ENCODE measurements around the gene ARHGEF10L.
"Not testable (repeated sequence)": the region's sequence is repeated elsewhere in the genome, so short reads cannot be mapped to it uniquely, and the experiment has no call there.

ARHGEF10L gene

DNA sequence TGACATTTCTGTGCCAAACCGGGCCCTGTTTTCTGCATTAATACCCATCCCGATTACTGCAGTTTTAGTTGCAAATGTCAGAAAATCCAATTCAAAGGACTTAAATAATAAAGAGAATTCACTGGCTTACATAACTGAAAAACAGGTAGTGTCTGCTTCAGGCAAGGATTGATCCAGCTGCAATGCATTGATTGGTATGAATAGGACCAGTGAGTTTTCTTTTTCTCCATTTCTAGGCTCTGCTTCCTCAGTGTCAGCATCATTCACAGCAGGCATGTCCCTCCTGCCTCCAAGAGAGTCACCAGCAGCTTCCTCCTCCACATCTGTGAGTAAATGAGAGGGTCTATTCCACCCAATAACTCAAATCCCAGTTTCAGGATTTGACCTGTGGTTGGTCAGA, 181.9 kb downstream of the ARHGEF10L start:
- DNase-seq = no peak

DNA sequence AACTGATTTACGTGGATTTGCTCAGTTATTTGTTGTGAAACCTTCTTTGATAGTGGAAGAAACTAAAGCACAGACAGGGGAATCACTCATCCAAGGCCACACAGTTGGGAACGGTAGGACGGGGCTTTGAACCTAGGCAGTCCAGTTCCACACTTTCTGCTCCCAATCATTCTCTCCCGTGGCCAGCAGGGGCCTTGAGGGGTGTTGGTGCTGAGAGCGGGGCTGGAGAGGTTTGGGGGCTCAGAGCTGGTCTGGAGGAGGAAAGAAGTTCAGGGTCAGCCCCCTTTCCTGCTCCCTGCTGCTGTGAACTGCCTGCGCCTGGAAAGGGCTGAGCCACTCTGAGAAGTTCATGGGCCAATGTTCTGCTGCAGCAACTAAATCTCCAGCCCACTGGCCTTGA, 184.2 kb downstream of the ARHGEF10L start:
- DNase-seq = no peak

DNA sequence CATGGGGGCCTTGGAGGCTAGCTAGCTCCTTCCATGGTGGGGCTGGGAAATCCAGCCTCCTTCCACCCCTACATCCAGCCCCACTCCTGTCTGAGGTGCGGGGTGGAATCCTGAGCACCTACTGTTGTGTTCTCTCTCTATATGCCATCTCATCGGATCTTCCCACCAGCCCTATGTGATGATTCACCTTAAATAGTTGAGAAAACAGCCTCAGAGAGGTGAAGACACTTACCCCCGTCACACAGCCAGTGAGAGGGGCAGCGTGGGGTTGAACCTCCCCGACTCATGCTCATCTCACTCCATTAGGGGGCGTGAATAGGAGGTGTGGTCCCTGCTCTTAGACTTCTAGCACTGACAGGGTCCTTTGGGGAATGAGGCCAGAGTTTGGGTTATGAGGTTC, 184.7 kb downstream of the ARHGEF10L start:
- DNase-seq = no peak

DNA sequence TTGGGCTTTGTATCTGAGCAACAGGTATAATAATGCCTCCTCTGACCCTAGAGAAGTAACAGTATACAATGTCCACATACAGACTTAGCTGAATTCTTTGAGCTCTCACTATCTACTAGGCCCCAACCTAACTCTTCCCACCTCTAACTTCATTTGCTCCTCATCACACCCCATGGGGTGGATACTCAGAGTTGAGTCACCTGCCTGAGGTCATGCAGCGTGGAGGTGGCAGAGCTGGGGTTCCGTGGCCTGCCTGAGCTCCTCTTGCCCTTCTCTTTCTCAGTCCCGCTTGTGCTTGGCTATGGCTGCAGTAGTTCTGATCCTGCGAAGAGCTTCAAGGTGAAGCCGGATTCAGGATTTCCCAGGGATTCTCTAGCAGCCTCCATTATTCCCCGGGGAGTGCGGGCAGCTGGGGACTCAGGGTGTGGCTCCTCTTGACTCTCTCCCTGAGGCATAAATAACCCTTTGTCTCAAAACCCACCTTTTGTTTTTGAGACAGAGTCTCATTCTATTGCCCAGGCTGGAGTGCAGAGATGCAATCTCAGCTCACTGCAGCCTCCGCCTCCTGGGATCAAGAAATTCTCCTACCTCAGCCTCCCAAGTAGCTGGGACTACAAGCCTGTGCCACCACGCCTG, 185.7 kb downstream of the ARHGEF10L start:
- no peak for DNase-seq

DNA sequence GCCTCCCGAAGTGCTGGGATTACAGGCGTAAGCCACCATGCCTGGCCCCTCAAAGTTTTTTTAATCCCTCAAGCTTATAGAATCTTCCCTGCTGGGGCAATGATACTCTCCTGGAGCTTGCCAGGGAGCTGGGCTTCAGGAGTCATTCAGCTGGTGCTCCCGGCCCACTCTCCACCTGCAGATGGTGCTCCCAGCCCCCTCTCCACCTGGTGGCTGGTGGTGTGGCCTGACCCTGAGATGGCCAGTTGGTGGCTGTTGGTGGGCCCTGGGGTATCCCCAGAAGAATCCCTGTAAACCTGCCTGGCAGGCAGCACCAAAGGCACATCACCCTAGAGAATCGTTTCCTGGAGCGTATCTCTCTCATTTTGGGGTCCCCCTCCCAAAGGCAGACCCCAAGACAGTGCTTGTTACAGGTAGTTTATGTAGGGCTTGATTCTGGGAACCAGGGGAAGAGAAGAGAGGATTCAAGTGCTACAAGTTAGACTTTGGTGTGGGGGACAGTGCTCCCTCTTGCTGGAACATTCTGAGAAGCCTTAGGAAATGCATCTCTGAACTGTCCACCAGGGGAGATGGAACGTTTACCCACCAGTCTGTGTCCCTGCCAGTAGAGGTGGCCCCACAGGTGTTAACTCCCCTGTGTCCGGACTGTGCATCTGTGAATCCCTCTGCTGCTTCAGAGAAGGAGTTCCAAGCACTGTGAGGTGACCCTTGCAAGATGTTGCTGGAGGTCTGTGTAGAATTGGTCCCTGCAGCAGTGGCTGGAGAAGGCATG, 186.5 kb downstream of the ARHGEF10L start:
- no peak for DNase-seq

DNA sequence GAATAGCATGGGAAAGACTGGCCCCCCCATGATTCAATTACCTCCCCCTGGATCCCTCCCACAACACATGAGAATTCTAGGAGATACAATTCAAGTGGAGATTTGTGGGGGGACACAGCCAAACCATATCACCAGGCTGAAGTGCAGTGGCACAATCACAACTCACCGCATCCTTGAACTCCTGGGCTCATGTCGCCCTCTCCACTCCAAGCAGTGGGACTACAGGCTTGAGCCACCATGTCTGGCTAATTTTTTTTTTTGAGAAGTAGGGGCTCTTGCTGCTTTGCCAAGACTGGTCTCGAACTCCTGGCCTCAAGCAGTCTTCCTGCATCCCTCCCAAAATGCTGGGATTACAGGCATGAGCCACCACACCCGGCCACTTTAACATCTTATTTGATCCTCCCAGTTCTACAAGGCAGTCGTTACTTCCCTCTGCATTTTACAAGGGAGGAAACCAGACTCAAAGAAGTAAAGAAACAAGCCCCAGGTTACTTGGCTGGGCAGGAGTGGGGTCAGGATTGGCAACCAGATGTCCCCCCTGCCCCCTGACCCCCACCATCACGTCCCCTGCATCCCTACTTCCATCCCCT, 188.7 kb downstream of the ARHGEF10L start:
- DNase-seq = no peak

DNA sequence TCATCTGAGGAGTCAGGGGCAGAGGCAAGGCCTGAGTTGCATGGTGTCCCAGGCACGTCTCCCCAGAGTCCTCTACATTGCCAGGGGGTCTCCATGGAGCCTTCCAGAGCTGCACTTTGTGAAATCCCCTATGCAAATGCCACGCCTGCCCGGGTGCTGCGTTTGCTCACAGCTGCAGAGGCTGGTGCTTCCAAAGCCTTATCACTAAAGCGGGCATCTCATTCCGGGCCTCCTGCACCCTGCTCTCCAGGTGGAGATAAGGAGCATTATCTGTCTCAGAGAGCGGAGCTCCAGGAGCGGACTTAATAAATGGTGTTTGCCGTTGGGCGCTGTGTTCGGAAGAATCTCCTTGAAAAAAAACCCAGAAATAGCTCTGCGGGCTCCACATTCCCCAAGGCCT, 189.8 kb downstream of the ARHGEF10L start:
- no peak for DNase-seq

DNA sequence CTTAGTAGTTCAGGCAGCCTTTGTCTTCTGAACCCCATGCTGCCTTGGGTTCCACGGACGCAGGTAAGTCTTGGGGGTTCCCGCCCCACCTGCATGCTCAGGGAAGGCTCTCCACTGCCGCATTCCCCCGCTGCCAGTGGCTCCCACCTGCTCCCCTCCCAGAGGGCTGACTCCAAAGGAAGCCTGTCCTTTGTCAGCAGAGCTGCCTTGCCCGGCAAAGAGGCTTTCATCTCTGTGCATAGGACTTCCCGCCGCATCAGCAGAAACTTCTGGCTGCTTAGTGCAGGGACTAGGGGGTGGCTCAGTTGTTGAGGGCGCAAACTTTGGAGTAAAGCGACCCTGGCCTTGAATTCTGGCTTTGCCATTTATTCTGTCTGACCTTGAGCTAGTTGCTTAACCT, 190.4 kb downstream of the ARHGEF10L start:
- no peak for DNase-seq

DNA sequence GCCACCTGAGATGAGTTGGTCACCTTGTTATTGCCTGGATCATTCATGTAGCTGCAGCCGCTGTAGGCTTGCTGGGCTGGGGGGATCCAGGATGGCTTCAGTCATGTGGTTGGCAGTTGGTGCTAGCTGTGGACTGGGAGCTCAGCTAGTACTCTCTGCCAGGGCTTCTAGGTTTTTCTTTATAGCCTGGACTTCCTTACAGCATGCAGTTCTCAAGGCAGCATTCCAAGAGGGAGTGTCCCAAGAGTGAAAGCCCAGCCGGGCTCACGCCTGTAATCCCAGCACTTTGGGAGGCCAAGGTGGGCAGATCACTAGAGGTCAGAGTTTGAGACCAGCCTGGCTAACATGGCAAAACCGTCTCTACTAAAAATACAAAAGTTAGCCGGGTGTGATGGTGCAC, 192.0 kb downstream of the ARHGEF10L start:
- no peak for DNase-seq

DNA sequence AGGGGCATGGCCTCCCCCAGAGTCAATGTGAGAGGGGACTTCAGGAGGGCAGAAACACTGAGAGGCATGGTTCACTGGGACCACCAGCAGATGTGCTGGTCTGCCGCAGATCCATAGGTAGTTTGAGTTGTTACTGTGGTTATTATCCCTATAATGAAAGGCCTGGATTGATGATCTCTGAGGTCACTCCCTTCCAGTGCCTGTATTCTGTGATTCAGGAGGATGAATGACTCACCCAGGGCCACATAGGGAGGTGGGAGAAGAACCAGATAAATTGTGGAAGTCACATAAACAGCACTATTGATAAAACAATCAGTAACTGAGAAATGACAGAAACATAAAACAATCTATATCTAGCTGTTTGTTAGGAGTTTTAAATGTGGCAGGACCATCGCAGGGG, 193.0 kb downstream of the ARHGEF10L start:
- DNase-seq = no peak

DNA sequence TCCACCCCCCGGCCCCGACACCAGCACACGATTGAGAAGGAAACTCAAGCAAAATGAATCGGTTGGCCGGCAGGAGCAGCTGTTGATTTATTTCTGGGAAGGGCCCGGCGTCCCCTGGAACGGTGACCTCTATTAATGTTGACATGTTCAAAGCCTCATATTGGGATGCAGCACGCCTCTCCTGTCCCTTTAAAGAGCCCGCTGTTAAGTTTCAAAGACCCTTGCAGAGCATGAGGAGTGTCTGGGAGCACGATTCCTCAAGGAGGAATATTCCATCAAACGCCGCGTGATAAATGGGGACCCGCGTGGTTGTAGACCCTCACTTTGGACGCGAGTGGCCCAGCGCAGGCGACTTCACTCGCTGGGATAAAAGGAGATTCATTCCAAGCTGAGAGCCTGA, 194.2 kb downstream of the ARHGEF10L start:
- no peak for DNase-seq

DNA sequence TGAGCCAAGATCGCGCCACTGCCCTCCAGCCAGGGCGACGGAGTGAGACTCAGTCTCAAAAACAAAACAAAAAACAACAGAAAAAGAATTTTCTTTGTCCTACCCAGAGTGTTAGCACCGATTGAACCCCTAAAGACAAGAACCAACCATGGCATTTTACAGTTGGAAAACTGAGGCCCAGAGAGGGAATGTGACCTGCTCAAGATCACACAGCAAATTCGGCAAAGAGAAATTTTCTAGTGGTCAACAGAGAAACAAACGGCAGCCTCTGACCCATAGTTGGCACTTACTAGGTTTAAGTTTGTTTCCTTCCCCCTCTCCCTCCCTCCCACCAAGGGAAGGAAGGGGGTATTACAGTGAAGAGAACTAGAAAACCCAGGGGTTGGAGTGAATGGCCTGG, 195.1 kb downstream of the ARHGEF10L start:
- DNase-seq = no peak

DNA sequence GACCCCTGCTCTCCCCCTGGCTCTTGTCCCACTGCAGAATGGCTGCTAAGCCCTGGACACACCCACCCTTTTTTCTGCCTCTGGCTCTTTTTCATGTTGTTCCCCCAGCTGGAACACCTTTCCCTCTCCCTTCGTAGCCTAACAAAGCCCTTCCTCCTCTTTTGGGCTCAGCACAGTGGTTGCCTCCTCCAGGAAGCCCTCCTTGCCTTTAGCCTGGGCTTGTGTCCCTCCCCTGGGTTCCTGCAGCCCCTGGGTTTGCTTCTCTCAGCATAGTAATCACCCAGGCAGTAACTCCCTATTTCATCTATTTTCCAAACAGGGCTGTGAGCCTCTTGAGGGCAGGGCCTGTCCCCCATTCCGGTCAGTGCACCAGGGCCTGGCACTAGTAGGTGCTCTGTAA, 195.8 kb downstream of the ARHGEF10L start:
- DNase-seq = no peak

DNA sequence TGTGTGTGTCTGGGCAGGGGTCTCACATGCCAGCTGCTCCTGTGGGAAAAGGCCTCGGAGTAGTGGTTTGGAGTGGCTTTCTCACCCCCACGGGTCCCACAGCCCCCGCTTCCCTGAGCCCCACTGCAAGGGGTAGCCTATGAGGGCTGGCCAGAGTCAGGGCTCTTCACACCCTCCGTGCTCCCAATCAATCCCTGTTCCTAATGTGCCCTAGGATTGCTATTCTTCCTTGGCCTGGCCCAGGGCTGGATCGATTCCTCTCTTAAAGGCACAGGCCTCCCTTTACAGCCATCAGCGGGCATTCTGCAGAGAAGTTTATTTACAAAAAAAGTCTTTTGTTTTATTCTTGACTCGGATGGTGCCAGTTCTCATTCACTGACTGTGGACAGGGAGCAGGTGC, 196.3 kb downstream of the ARHGEF10L start:
- DNase-seq = no peak

DNA sequence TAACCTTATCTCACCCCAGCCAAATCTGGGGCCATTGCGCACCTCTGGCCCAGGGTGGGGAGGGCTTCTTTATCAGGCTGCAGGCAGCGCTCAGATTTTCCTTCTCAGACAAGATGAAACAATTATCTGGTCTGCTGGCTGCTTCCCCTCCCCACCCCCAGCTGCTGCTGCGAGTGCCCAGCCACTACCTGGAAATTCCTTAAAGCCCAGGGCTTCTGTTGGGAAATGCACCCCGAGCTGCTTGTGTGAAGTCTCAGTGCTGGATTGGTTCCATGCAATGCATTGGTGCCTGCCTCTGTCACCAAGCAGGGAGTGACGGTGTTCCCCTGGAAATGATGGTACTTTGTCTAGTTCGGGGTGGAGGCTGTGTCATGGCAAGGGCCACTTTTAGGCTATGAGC, 197.1 kb downstream of the ARHGEF10L start:
- DNase-seq = no peak

DNA sequence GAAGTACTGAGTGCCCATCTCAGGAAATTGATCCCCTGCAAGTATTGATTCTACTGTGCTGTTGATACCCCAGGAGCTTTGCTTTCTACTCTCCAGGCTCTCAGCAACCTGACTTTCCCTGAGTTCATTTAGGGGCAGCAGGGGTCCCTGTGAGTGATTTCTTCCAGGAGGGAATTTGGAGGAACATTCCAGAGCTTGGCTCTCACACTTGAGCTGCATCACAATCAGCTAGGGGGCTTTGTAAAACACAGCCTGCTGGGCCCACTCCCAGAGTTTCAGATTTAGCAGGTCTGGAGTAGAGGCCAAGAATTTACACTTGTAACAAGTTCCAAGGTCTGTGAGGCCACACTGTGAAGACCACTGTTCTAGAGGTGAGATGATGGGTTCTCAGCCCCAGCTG, 199.6 kb downstream of the ARHGEF10L start:
- DNase-seq = no peak

DNA sequence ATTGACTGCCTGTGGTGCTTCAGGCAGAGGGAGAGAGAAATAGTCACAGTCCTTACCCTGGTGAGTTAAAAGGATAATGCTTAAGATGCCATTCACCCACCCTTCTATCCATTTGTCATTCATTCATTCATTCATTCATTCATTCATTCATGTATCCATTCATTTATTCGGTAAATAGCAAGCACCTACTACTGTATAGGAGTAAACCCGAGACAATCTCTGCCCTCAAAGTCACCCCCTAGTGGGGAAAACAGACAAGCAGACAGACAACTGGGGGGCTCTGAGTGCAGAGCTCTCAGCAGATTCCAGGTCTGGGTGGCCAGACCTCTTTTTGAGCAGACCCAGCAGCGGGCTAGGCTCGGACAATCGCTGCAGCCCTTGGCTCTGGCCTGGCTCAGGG, 201.6 kb downstream of the ARHGEF10L start:
- no peak for DNase-seq

DNA sequence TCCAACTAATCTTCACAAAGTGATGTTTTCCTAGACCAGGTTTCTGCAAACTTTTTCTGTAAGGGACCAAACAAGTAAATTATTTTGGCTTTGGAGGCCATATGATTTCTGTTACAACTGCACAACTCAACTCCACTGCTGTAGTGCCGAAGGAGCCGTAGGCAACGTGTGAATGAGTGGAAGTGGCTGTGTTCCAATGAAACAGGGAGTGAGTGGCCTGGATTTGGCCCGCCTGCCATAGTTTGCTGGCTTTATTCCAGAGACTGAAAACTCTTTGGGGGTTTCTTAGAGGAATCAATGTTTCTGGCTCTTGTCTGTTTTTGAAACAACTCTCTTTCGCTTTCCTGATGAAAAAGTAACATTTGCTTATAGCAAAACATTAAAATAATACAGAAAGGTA, 203.1 kb downstream of the ARHGEF10L start:
- no peak for DNase-seq

DNA sequence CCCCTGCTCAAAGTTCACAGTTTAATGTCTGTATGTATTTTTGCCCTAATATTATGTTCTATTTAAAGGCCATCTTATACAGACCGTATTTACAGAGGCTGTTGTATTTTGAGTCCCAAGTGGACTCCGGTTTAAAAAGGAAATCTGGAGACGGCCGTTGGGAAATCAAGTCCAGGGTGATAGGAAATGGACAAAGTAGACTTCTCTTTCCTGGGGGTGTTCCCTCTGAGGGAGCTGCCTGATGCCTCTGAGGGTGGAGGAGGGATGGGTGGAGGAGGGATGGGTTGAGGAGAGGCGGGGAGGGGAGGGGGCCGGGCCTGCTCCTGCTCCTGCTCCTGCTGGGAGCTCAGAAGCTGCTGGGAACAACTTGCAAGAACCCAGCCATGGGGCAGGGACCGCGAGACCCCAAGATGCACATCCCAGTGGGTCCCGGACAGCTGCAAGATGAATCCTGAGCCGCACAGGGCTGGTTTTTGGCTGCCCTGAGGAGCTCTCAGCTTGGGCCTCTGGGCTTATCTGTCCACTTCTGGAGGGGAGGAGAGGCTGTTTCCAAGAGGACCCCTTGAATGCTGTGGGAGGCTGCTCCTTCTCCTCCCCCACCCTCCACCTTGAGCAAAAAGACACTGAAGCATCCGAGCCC, 203.6 kb downstream of the ARHGEF10L start:
- no peak for DNase-seq

DNA sequence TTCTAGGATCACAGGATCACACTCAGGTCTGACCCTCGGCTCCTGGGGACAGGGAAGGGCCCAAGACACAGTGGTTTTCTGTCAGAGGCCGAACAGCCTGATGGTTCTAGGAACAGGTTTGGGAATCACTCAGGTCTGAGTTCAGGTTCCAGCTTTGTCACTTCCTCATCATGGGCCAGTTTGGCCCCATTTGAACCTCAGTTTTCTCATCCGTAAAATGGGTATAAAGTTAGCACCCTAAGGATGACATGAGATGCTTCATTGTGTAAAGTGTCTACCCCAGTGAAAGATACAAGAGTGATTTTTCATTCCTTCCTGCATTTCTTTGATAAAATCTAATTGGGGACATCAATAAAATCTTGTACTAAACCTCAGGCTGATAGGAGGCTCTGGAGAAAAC, 204.4 kb downstream of the ARHGEF10L start:
- DNase-seq = no peak

DNA sequence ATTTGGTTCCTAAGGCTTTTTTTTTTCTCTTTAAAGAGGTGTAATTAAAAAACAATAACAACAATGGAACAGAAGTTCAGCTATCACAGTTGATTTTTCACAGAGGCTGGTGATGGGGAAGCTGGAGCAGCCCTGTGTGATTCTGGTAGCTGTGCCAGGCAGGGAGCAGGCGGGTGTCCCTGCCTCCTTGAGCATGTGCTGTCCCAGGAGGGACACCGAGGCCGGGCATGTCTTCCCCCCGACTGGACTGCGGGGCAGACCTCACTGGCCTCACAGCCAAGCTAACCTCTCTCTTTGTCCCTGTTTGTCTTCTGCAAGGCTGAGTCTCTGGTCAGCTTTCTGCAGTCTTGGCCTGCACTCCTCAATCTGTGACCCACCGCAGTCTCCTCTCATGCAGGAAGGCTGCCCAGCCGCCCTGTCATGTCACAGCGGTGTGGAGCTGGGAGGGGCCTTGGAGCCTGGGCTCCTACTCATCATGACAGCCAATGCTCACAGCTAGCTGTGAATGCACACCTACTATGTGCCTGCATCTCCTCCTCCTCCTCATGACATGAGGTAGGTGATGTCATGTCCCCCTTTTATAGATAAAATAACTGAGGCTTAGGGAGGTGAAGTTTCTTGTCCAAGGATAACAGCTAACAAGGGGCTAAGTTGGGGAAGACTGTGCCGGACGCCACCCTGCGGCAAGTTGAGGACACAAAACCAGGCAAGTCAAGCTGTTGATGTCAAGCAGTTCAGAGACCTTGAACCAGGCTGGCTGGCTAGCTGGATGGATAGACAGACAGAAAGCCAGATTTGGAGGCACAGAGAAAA, 205.4 kb downstream of the ARHGEF10L start:
- DNase-seq = no peak

DNA sequence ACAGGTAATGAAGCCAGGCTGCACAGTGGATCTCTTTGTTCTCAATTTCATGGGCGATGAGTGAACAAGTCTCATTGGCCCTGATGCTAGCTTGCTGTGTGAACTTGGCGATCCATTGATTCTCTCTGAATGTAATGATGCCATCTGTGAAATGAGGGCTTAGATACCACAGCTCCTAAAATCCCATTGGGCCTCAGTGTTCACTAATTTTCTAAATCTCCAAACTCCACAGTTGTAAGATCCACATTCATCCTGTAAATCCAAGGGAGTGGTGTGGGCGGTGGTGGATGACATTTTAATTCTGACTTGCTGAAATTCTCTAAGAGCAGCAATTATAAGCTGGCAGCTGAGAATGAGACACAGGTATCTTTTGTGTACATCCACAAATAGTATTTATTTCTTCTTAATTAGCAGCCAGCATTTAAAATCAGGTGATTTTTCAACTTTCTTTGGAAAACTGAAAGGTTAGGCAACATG, 206.0 kb downstream of the ARHGEF10L start:
- no peak for DNase-seq

DNA sequence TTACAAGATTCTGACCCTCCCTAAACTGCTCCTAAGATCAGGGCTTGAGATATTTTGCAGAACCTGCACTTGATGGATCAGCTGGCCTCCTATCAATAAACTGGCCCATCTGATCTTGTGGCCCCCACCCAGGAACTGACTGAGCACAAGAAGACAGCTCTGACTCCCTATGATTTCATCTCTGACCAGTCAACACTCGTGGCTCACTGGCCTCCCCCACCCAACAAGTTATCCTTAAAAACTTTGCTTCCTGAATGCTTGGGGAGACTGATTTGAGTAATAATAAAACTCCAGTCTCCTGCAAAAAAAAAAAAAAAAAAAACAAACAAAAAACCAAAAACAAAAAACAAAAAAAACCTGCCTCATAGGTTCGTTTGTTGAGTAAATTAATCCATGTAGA, 206.8 kb downstream of the ARHGEF10L start:
- not testable (repeated sequence) for DNase-seq
